K562 (cell line): ENCODE data around the gene BRINP2.

ENCODE experiments used
- CHCHD3 ChIP-seq: fragments of 250-450 bp; sonication (Bioruptor Pico); IDR thresholded peaks from 2 replicates; pipeline ENCODE4 v2.1.2; 2022; ENCODE audit warnings: mild to moderate bottlenecking
- ELF1 ChIP-seq: fragments of 200-800 bp; sonication (Bioruptor generic); IDR thresholded peaks from 2 replicates; pipeline ENCODE4 v1.6.1; 2016; ENCODE audit warnings: missing genetic modification characterization, missing compliant biosample characterization
- ETV6 ChIP-seq, 3 experiments: fragments of 150-350 bp in 1 of 3; sonication (generic) in 1 of 3; formaldehyde crosslinking in 1 of 3; IDR thresholded peaks; 2 replicates each; pipeline versions ENCODE4 v1.6.1 to v1.8.0; 2014 to 2022; ENCODE audit warnings: borderline replicate concordance in 2 of 3, low read depth in 2 of 3, antibody characterized with exemption in 1 of 3, low read length in 1 of 3, mild to moderate bottlenecking in 1 of 3, missing genetic modification reagents in 1 of 3
- POLR2AphosphoS5 ChIP-seq: IDR thresholded peaks from 2 replicates; pipeline ENCODE4 v1.6.1; 2011; ENCODE audit warnings: mild to moderate bottlenecking, low read depth, low read length, moderate library complexity; ENCODE audit not compliant: control insufficient read depth, insufficient read depth
- SP1 ChIP-seq: sonication (generic); formaldehyde crosslinking; IDR thresholded peaks from 2 replicates; pipeline ENCODE4 v1.8.1; 2022; ENCODE audit warnings: mild to moderate bottlenecking, missing genetic modification reagents
- TF ChIP-seq, protein P1 (sequence below), 3 experiments: fragments of 200-800 bp in 1 of 3; fragments of 250-450 bp in 1 of 3; fragments of 450-650 bp in 1 of 3; sonication (Bioruptor Pico) in 1 of 3; sonication (Bioruptor generic) in 1 of 3; formaldehyde crosslinking in 1 of 3; IDR thresholded peaks; 2 replicates each; pipeline versions ENCODE4 v1.6.1 to v1.8.0; 2016 to 2022; ENCODE audit warnings: mild to moderate bottlenecking in 2 of 3, missing genetic modification characterization in 2 of 3, missing compliant biosample characterization in 1 of 3, moderate library complexity in 1 of 3
- TF ChIP-seq, protein P2 (sequence below): sonication (generic); formaldehyde crosslinking; IDR thresholded peaks from 2 replicates; pipeline ENCODE4 v1.8.0; 2022; ENCODE audit warnings: missing genetic modification reagents, mild to moderate bottlenecking, borderline replicate concordance

DNA sequence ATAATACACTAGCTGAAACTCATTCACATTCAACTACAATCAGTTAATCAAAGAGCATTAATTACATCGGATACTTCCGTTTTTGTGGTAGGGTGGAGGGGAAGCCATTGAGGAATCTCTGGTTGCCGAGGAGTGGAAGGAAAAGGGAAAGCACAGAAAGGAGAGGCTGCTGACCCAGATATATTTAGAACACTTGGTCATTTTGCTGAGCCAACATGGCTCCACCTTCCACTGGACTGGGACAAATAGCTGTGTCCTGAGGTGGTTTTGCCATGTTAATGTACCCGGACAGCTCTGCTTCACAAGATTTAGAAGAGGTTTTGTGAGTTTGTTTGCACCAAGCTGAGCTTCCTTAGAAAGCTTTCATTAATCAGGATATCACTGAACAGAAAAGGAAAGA is 32.4 kb upstream of the BRINP2 start:
- TF ChIP-seq, protein P1, sequence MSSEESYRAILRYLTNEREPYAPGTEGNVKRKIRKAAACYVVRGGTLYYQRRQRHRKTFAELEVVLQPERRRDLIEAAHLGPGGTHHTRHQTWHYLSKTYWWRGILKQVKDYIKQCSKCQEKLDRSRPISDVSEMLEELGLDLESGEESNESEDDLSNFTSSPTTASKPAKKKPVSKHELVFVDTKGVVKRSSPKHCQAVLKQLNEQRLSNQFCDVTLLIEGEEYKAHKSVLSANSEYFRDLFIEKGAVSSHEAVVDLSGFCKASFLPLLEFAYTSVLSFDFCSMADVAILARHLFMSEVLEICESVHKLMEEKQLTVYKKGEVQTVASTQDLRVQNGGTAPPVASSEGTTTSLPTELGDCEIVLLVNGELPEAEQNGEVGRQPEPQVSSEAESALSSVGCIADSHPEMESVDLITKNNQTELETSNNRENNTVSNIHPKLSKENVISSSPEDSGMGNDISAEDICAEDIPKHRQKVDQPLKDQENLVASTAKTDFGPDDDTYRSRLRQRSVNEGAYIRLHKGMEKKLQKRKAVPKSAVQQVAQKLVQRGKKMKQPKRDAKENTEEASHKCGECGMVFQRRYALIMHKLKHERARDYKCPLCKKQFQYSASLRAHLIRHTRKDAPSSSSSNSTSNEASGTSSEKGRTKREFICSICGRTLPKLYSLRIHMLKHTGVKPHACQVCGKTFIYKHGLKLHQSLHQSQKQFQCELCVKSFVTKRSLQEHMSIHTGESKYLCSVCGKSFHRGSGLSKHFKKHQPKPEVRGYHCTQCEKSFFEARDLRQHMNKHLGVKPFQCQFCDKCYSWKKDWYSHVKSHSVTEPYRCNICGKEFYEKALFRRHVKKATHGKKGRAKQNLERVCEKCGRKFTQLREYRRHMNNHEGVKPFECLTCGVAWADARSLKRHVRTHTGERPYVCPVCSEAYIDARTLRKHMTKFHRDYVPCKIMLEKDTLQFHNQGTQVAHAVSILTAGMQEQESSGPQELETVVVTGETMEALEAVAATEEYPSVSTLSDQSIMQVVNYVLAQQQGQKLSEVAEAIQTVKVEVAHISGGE (CRISPR knock-in tag; IDR thresholded peaks at IDR 0.05): no peak
- TF ChIP-seq CHCHD3 (CRISPR knock-in tag) (no peak), ETV6 (IDR thresholded peaks at IDR 0.05; ENCODE audit: borderline replicate concordance in 1 of 2, low read depth in 2 of 2, low read length in 1 of 2) (no peak), ETV6 (CRISPR knock-in tag; IDR thresholded peaks at IDR 0.05; ENCODE audit: borderline replicate concordance) (no peak), ELF1 (tag) (no peak), SP1 (CRISPR knock-in tag) (no peak), POLR2AphosphoS5 (no peak)
- TF ChIP-seq, protein P2, sequence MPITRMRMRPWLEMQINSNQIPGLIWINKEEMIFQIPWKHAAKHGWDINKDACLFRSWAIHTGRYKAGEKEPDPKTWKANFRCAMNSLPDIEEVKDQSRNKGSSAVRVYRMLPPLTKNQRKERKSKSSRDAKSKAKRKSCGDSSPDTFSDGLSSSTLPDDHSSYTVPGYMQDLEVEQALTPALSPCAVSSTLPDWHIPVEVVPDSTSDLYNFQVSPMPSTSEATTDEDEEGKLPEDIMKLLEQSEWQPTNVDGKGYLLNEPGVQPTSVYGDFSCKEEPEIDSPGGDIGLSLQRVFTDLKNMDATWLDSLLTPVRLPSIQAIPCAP (CRISPR knock-in tag): no peak
